SU-DHL-6 (cell line): ENCODE measurements around the gene ADK.

Source experiments
- CTCF ChIP-seq: fragments of 200-600 bp; sonication (generic); IDR thresholded peaks from one replicate; pipeline ENCODE4 v1.5.1; 2017; ENCODE audit warnings: antibody characterized with exemption, mild to moderate bottlenecking, low read length, moderate library complexity; ENCODE audit not compliant: insufficient read depth, poor library complexity, severe bottlenecking
- EZH2phosphoT487 ChIP-seq: fragments of 200-600 bp; sonication (generic), shearing (Covaris generic); conservative IDR thresholded peaks from 2 replicates; pipeline ENCODE4 v1.6.1; 2018; ENCODE audit warnings: mild to moderate bottlenecking, antibody characterized with exemption, low read length, moderate library complexity, mixed read lengths

- TF ChIP-seq CTCF (no peak), EZH2phosphoT487 (no peak)
Measured at GRCh38 chr10:74541375-74541774, 390.4 kb downstream of the ADK start.
